DND-41 (cell line): ENCODE measurements around the gene RYR2.

Experiments used
- ATAC-seq: fragments of 200-7000 bp; cut with Tn5 transposase; 3 replicates; pipeline ENCODE4 v1.9.1; 2021; ENCODE audit warnings: low read depth; ENCODE audit not compliant: insufficient read depth
- DNase-seq: peaks from one replicate; pipeline ENCODE4 v3.0.0-alpha.2; 2020
- H2AFZ ChIP-seq: 2 replicates; pipeline ENCODE4 v1.6.0; 2012; ENCODE audit warnings: low read depth, low read length
- H3K27ac ChIP-seq: 2 replicates; pipeline ENCODE4 v1.5.1; 2012; ENCODE audit warnings: low read length, inconsistent platforms
- H3K27me3 ChIP-seq: fragments of 200-600 bp; sonication (generic); 2 replicates; pipeline ENCODE4 v1.6.0; 2012; ENCODE audit warnings: low read length, mild to moderate bottlenecking, inconsistent platforms; ENCODE audit not compliant: insufficient read depth, poor library complexity
- H3K36me3 ChIP-seq: 2 replicates; pipeline ENCODE4 v1.5.1; 2012; ENCODE audit warnings: low read length, inconsistent platforms; ENCODE audit not compliant: insufficient read depth
- H3K4me1 ChIP-seq: 2 replicates; pipeline ENCODE4 v1.5.1; 2012; ENCODE audit warnings: mild to moderate bottlenecking, low read length; ENCODE audit not compliant: insufficient read depth
- H3K4me2 ChIP-seq: 2 replicates; pipeline ENCODE4 v1.6.0; 2012; ENCODE audit warnings: mild to moderate bottlenecking, moderate library complexity, low read length, inconsistent platforms; ENCODE audit not compliant: insufficient read depth
- H3K4me3 ChIP-seq, 2 experiments: fragments of 200-600 bp in 1 of 2; shearing (Covaris generic) in 1 of 2; 2 replicates each; pipeline ENCODE4 v1.5.1; 2012 to 2016; ENCODE audit warnings: inconsistent platforms in 2 of 2, low read length in 2 of 2, mild to moderate bottlenecking in 2 of 2, low read depth in 1 of 2, moderate library complexity in 1 of 2
- H3K79me2 ChIP-seq: 2 replicates; pipeline ENCODE4 v1.6.0; 2012; ENCODE audit warnings: low read length, inconsistent platforms; ENCODE audit not compliant: insufficient read depth
- H3K9ac ChIP-seq: 2 replicates; pipeline ENCODE4 v1.6.0; 2012; ENCODE audit warnings: low read depth, mild to moderate bottlenecking, inconsistent platforms, low read length, moderate library complexity
- H3K9me3 ChIP-seq: 2 replicates; pipeline ENCODE4 v1.5.1; 2012; ENCODE audit warnings: low read length, moderate library complexity, mild to moderate bottlenecking, inconsistent platforms; ENCODE audit not compliant: insufficient read depth, severe bottlenecking
- H4K20me1 ChIP-seq: 2 replicates; pipeline ENCODE4 v1.6.0; 2012; ENCODE audit warnings: low read length; ENCODE audit not compliant: insufficient read depth
- EZH2 ChIP-seq: IDR thresholded peaks from 3 replicates; pipeline ENCODE4 v1.6.1; 2012; ENCODE audit warnings: borderline replicate concordance, low read depth, mild to moderate bottlenecking, moderate library complexity, low read length, inconsistent platforms; ENCODE audit not compliant: severe bottlenecking
- TF ChIP-seq, protein P1 (sequence below): IDR thresholded peaks from 2 replicates; pipeline ENCODE4 v1.5.1; 2012; ENCODE audit warnings: borderline replicate concordance, low read length, moderate library complexity, mild to moderate bottlenecking; ENCODE audit not compliant: poor library complexity, severe bottlenecking; ENCODE audit errors: extremely low read depth

Gene RYR2

DNA sequence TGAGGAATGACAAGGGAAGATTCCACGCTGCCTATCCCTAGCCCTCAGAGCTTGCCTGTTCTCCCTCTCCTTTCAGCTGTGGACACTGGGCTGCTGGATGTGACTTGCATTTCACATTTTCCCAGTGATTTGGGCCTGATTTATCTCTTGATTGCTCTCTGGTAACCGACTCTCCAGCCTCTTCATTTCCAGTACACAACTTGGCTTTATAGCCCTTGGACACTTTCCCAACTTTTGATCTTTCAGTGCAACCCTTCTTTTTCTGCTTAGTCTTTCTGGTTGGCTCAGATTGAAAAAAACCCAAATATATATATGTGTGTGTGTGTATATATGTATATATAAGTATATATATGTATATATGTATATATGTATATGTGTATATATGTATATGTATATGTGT lies 138.3 kb downstream of the RYR2 start:
- no peaks in the 10 kb centered on the region for H3K9me3 ChIP-seq
- TF ChIP-seq, protein P1, sequence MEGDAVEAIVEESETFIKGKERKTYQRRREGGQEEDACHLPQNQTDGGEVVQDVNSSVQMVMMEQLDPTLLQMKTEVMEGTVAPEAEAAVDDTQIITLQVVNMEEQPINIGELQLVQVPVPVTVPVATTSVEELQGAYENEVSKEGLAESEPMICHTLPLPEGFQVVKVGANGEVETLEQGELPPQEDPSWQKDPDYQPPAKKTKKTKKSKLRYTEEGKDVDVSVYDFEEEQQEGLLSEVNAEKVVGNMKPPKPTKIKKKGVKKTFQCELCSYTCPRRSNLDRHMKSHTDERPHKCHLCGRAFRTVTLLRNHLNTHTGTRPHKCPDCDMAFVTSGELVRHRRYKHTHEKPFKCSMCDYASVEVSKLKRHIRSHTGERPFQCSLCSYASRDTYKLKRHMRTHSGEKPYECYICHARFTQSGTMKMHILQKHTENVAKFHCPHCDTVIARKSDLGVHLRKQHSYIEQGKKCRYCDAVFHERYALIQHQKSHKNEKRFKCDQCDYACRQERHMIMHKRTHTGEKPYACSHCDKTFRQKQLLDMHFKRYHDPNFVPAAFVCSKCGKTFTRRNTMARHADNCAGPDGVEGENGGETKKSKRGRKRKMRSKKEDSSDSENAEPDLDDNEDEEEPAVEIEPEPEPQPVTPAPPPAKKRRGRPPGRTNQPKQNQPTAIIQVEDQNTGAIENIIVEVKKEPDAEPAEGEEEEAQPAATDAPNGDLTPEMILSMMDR = no peak
- no peak for TF ChIP-seq EZH2
- no peak overlapping the region for H3K27ac ChIP-seq

DNA sequence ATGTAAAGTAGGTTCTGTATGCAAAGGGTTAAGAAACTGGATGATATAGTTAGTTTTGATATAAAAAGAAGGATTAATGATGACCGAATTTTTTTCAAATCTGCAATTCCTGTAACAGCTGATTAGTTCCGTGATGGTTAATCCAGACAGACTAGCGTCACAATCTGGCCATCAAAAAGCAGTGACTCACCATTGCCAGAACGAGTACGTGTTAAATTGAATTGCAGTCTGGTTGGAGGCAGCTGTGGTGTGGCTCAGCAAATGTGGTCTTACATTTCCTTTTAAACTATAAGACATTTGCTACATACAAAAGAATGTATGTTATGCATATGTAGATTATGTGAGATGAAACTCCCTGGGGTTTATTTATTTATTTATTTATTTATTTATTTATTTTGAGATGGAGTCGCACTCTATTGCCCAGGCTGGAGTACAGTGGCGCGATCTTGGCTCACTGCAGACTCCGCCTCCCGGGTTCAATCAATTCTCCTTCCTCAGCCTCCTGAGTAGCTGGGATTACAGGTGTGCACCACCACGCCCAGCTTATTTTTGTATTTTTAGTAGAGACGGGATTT lies 139.8 kb downstream of the RYR2 start:
- TF ChIP-seq, protein P1 = no peak
- no peak for TF ChIP-seq EZH2
- H3K4me3 ChIP-seq = no peak overlapping the region
- DNase-seq (no peak), ATAC-seq (no peak)
- H3K9ac ChIP-seq = no peak overlapping the region
- H3K36me3 ChIP-seq = no peaks in the 10 kb centered on the region
- no peak overlapping the region for H3K4me2 ChIP-seq
- no peak overlapping the region for H3K27ac ChIP-seq
- no peaks in the 10 kb centered on the region for H4K20me1 ChIP-seq
- no peaks in the 10 kb centered on the region for H3K27me3 ChIP-seq
- no peaks in the 10 kb centered on the region for H3K79me2 ChIP-seq
- H3K9me3 ChIP-seq = no peaks in the 10 kb centered on the region
- H2AFZ ChIP-seq = no peak overlapping the region
- H3K4me1 ChIP-seq = no peaks in the 10 kb centered on the region

More for the DNA sequence above, 138.3 kb downstream of the RYR2 start:
- no peaks in the 10 kb centered on the region for H4K20me1 ChIP-seq
- ATAC-seq (no peak), DNase-seq (no peak)
- H3K9ac ChIP-seq = no peak overlapping the region
- H3K79me2 ChIP-seq = no peaks in the 10 kb centered on the region
- no peak overlapping the region for H3K4me2 ChIP-seq
- H3K4me3 ChIP-seq = no peak overlapping the region
- H3K36me3 ChIP-seq = no peaks in the 10 kb centered on the region
- H2AFZ ChIP-seq = no peak overlapping the region
- no peaks in the 10 kb centered on the region for H3K4me1 ChIP-seq
- no peaks in the 10 kb centered on the region for H3K27me3 ChIP-seq

DNA sequence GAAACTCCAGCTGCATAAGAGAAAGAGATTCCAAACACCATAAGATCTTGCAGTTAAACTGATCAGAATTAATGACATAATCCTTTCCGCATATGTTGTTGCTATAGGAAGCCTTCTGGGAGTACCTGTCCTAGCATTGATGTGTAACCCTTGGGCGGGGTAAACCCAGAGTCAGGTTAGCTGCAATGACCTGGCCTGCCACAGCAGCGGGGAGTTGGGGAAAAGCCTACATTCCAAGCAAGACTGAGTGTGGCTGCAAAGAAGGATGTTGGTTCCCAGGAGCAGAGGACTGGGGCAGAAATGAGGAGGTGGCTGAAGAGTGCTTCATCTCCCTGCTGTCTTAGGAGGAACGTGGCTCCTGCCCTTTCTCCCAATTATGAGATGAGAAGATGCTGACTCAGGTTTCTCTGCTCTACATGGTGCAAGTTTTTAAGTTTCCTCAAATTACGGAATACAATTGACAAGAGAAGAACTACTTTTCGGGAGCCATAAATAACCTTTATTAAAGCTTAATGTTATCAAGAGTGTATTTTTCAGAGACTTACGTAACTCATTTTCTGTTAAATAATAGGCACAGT lies 142.1 kb downstream of the RYR2 start:
- H3K79me2 ChIP-seq = no peaks in the 10 kb centered on the region
- H3K27me3 ChIP-seq = no peaks in the 10 kb centered on the region
- H3K27ac ChIP-seq = no peak overlapping the region
- no peaks in the 10 kb centered on the region for H4K20me1 ChIP-seq
- no peak for ATAC-seq
- H3K9me3 ChIP-seq = no peaks in the 10 kb centered on the region
- no peaks in the 10 kb centered on the region for H3K4me1 ChIP-seq
- TF ChIP-seq, protein P1 = no peak
- no peak for TF ChIP-seq EZH2
- no peak overlapping the region for H3K4me2 ChIP-seq
- H3K9ac ChIP-seq = no peak overlapping the region
- no peak overlapping the region for H2AFZ ChIP-seq
- no peak for DNase-seq
- H3K36me3 ChIP-seq = no peaks in the 10 kb centered on the region
- no peak overlapping the region for H3K4me3 ChIP-seq

DNA sequence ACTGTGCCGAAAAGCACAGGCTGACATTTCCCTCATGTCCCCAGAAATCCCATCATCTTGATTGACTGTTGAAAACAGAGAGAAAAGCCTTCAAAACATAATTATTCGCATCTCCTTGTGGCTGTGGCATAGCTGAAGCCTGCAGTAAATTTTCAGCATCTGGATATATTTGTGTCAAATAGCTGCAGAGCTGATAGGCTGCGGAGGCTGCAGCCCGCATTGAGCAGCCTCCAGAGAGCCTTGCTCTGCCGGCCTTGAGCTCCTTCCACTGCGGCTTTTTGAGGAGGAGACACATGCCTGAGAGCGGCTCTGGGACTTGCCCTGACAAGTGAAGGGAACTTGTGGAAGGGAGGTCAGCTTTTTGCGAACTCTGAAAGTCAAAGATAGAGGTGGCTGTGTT lies 144.7 kb downstream of the RYR2 start:
- no peak for ATAC-seq
- no peaks in the 10 kb centered on the region for H4K20me1 ChIP-seq
- no peak for DNase-seq
- no peak overlapping the region for H2AFZ ChIP-seq
- H3K27me3 ChIP-seq = no peaks in the 10 kb centered on the region
- H3K4me1 ChIP-seq = no peaks in the 10 kb centered on the region
- no peak overlapping the region for H3K4me3 ChIP-seq
- H3K9me3 ChIP-seq = no peaks in the 10 kb centered on the region
- TF ChIP-seq, protein P1 = no peak
- H3K4me2 ChIP-seq = no peak overlapping the region
- no peaks in the 10 kb centered on the region for H3K36me3 ChIP-seq
- H3K79me2 ChIP-seq = no peaks in the 10 kb centered on the region
- no peak overlapping the region for H3K9ac ChIP-seq
- H3K27ac ChIP-seq = no peak overlapping the region
